ENCODE results near the gene ATG2A. TPM values are rescaled to one million over a fixed set of nuclear protein-coding genes. Genes with fewer than 3 reads are reported as not detected.

The ATG2A gene
- total RNA-seq, 1 donor from 2014 or later: 16.3 TPM

- no peak for TF ChIP-seq CTCF (IDR thresholded peaks at IDR 0.05)
- Mint-ChIP-seq H3K27ac (ENCODE audit: unreplicated experiment) (no peak overlapping the region), H3K27me3 (ENCODE audit: low read depth) (no peaks in the 10 kb centered on the region), H3K9me3 (ENCODE audit: low read depth) (no peaks in the 10 kb centered on the region), H3K4me3 (ENCODE audit: unreplicated experiment) (no peak overlapping the region), H3K36me3 (ENCODE audit: low read depth) (peaks cover 35% of the 10 kb centered on the region), H3K4me1 (ENCODE audit: low read depth) (peaks cover 6% of the 10 kb centered on the region)
- peak; percentile 71 for DNase-seq (ENCODE audit: low spot score)
Observed at GRCh38 chr11:64933935-64934681, 17.1 kb upstream of the ATG2A start.

GRCh38 chr11:64933213-64933934, 16.4 kb upstream of the ATG2A start:
- TF ChIP-seq CTCF (IDR thresholded peaks at IDR 0.05): no peak
- Mint-ChIP-seq H3K9me3 (ENCODE audit: low read depth) (no peaks in the 10 kb centered on the region), H3K27me3 (ENCODE audit: low read depth) (no peaks in the 10 kb centered on the region), H3K4me3 (ENCODE audit: unreplicated experiment) (no peak overlapping the region), H3K27ac (ENCODE audit: unreplicated experiment) (no peak overlapping the region), H3K36me3 (ENCODE audit: low read depth) (peaks cover 35% of the 10 kb centered on the region), H3K4me1 (ENCODE audit: low read depth) (peaks cover 6% of the 10 kb centered on the region)
- peak; percentile 88 for DNase-seq (ENCODE audit: low spot score)

- DNase-seq (ENCODE audit: low spot score): no peak
- no peak overlapping the region for H3K27ac Mint-ChIP-seq (ENCODE audit: unreplicated experiment)
- no peak overlapping the region for H3K4me3 Mint-ChIP-seq (ENCODE audit: unreplicated experiment)
- no peak for TF ChIP-seq CTCF (IDR thresholded peaks at IDR 0.05)
- H3K36me3 Mint-ChIP-seq (ENCODE audit: low read depth): peaks cover 37% of the 10 kb centered on the region
- peaks cover 6% of the 10 kb centered on the region for H3K4me1 Mint-ChIP-seq (ENCODE audit: low read depth)
- no peaks in the 10 kb centered on the region for H3K27me3 Mint-ChIP-seq (ENCODE audit: low read depth)
- no peaks in the 10 kb centered on the region for H3K9me3 Mint-ChIP-seq (ENCODE audit: low read depth)
Observed at GRCh38 chr11:64932324-64932723, 15.3 kb upstream of the ATG2A start.

- peaks cover 10% of the 10 kb centered on the region for H3K4me1 Mint-ChIP-seq (ENCODE audit: low read depth)
- no peaks in the 10 kb centered on the region for H3K27me3 Mint-ChIP-seq (ENCODE audit: low read depth)
- H3K36me3 Mint-ChIP-seq (ENCODE audit: low read depth): peaks cover 39% of the 10 kb centered on the region
- H3K27ac Mint-ChIP-seq (ENCODE audit: unreplicated experiment): no peak overlapping the region
- no peak for DNase-seq (ENCODE audit: low spot score)
- H3K9me3 Mint-ChIP-seq (ENCODE audit: low read depth): no peaks in the 10 kb centered on the region
- no peak overlapping the region for H3K4me3 Mint-ChIP-seq (ENCODE audit: unreplicated experiment)
- TF ChIP-seq CTCF (IDR thresholded peaks at IDR 0.05): no peak
Observed at GRCh38 chr11:64931290-64931689, 14.3 kb upstream of the ATG2A start.

GRCh38 chr11:64930340-64930739, 13.3 kb upstream of the ATG2A start:
- Mint-ChIP-seq H3K27ac (ENCODE audit: unreplicated experiment) (no peak overlapping the region), H3K9me3 (ENCODE audit: low read depth) (no peaks in the 10 kb centered on the region), H3K4me3 (ENCODE audit: unreplicated experiment) (no peak overlapping the region), H3K36me3 (ENCODE audit: low read depth) (peaks cover 39% of the 10 kb centered on the region), H3K27me3 (ENCODE audit: low read depth) (no peaks in the 10 kb centered on the region), H3K4me1 (ENCODE audit: low read depth) (peaks cover 14% of the 10 kb centered on the region)
- no peak for DNase-seq (ENCODE audit: low spot score)
- no peak for TF ChIP-seq CTCF (IDR thresholded peaks at IDR 0.05)

Data from chondrocyte (in vitro differentiated cells).